H1 (cell line): ENCODE results near the gene CAT. TPM values are rescaled to one million over a fixed set of nuclear protein-coding genes. Genes with fewer than 3 reads are reported as not detected.

Experiments used
- CTCF ChIA-PET: fragments of 300-600 bp; sonication (Branson Sonifier 250); formaldehyde crosslinking; loops from one replicate; lab custom pipeline; 2021; ENCODE audit not compliant: partially characterized antibody; lab: Charles Lee
- POLR2A ChIA-PET: fragments of 300-600 bp; sonication (Branson Sonifier 250); formaldehyde crosslinking; loops from one replicate; lab custom pipeline; 2021; ENCODE audit warnings: inconsistent platforms; ENCODE audit not compliant: partially characterized antibody; lab: Charles Lee
- DNase-seq, 2 experiments: peaks; one replicate each; pipeline versions ENCODE4 v3.0.0 to v3.0.0-alpha.2; 2010 to 2022; ENCODE audit warnings: low spot score in 2 of 2, low read depth in 1 of 2, mixed read lengths in 1 of 2
- FAIRE-seq: peaks from 2 replicates; lab custom pipeline; 2011; peaks lifted over from hg19 to GRCh38; lab: Jason Lieb, UNC
- H2AFZ ChIP-seq: 2 replicates; pipeline ENCODE4 v1.8.1; 2012; ENCODE audit warnings: low read length, inconsistent platforms
- H2AK5ac ChIP-seq: 2 replicates; pipeline ENCODE4 v1.6.1; 2013; ENCODE audit warnings: low read depth, low read length
- H2BK120ac ChIP-seq: replicated peaks from 2 replicates; pipeline ENCODE3; 2013; ENCODE audit warnings: low read depth, low read length, inconsistent platforms
- H2BK12ac ChIP-seq: 2 replicates; pipeline ENCODE4 v1.6.1; 2013; ENCODE audit warnings: low read depth, low read length
- H2BK15ac ChIP-seq: 2 replicates; pipeline ENCODE4 v1.6.1; 2013; ENCODE audit warnings: low read length
- H2BK20ac ChIP-seq: 2 replicates; pipeline ENCODE4 v1.6.1; 2013; ENCODE audit warnings: low read length
- H2BK5ac ChIP-seq: 2 replicates; pipeline ENCODE4 v1.6.1; 2013; ENCODE audit warnings: low read depth, low read length
- H3K14ac ChIP-seq: 2 replicates; pipeline ENCODE4 v1.6.1; 2013; ENCODE audit warnings: inconsistent platforms; ENCODE audit not compliant: insufficient read length
- H3K18ac ChIP-seq: 2 replicates; pipeline ENCODE4 v1.6.1; 2013; ENCODE audit warnings: low read length; ENCODE audit errors: extremely low read depth
- H3K23ac ChIP-seq: 2 replicates; pipeline ENCODE4 v1.6.1; 2013; ENCODE audit warnings: inconsistent platforms; ENCODE audit not compliant: insufficient read length
- H3K23me2 ChIP-seq: 2 replicates; pipeline ENCODE4 v1.6.1; 2013; ENCODE audit warnings: low read depth, low read length
- H3K27ac ChIP-seq: 2 replicates; pipeline ENCODE4 v1.6.1; 2011; ENCODE audit warnings: low read depth, low read length, inconsistent platforms
- H3K27me3 ChIP-seq, 4 experiments: replicated peaks in 1 of 4; 1 replicate in 1 of 4; 2 replicates in 3 of 4; pipeline versions ENCODE4 v1.6.1 to v1.8.1; 2011 to 2013; ENCODE audit warnings: low read length in 3 of 4, mild to moderate bottlenecking in 3 of 4, inconsistent platforms in 2 of 4, mixed read lengths in 2 of 4, moderate library complexity in 1 of 4; ENCODE audit not compliant: control insufficient read depth in 3 of 4, insufficient read depth in 3 of 4; ENCODE audit errors: extremely low read depth in 1 of 4
- H3K36me3 ChIP-seq, 4 experiments: 2 replicates each; pipeline versions ENCODE4 v1.6.1 to v1.8.1; 2011 to 2013; ENCODE audit warnings: mild to moderate bottlenecking in 4 of 4, low read length in 3 of 4, moderate library complexity in 2 of 4, control low read depth in 1 of 4, inconsistent platforms in 1 of 4; ENCODE audit not compliant: insufficient read depth in 4 of 4, control insufficient read depth in 2 of 4
- H3K4ac ChIP-seq: replicated peaks from 2 replicates; pipeline ENCODE3; 2013; ENCODE audit warnings: low read length, low read depth, mixed read lengths, inconsistent platforms; ENCODE audit not compliant: insufficient read length
- H3K4me1 ChIP-seq, 4 experiments: replicated peaks in 1 of 4; 1 replicate in 1 of 4; 2 replicates in 3 of 4; pipeline versions ENCODE4 v1.6.1 to v1.8.1; 2011 to 2013; ENCODE audit warnings: low read length in 3 of 4, inconsistent platforms in 2 of 4, mixed read lengths in 1 of 4; ENCODE audit not compliant: insufficient read depth in 4 of 4, control insufficient read depth in 3 of 4
- H3K4me2 ChIP-seq, 2 experiments: 2 replicates each; pipeline versions ENCODE4 v1.6.1 to v1.8.1; 2011 to 2013; ENCODE audit warnings: low read depth in 2 of 2, low read length in 2 of 2, control low read depth in 1 of 2, inconsistent platforms in 1 of 2, mild to moderate bottlenecking in 1 of 2; ENCODE audit not compliant: insufficient read depth in 1 of 2
- H3K4me3 ChIP-seq, 4 experiments: fragments of 200-600, 300-600 bp in 1 of 4; sonication (generic), shearing (Covaris generic), sonication (Bioruptor Twin) in 1 of 4; 2 replicates each; pipeline versions ENCODE4 v1.5.1 to v1.8.1; 2011 to 2016; ENCODE audit warnings: low read length in 4 of 4, low read depth in 3 of 4, control low read depth in 2 of 4, inconsistent platforms in 2 of 4, mild to moderate bottlenecking in 2 of 4, mixed read lengths in 1 of 4, moderate library complexity in 1 of 4; ENCODE audit not compliant: insufficient read depth in 2 of 4; ENCODE audit errors: extremely low read depth in 1 of 4
- H3K56ac ChIP-seq: replicated peaks from 2 replicates; pipeline ENCODE3; 2013; ENCODE audit warnings: low read depth, mild to moderate bottlenecking, mixed read lengths, low read length, inconsistent platforms; ENCODE audit not compliant: insufficient read length
- H3K79me1 ChIP-seq: 2 replicates; pipeline ENCODE4 v1.6.1; 2013; ENCODE audit warnings: low read depth, low read length, control low read depth
- H3K79me2 ChIP-seq, 2 experiments: 2 replicates each; pipeline versions ENCODE4 v1.6.1 to v1.8.1; 2012 to 2013; ENCODE audit warnings: low read length in 2 of 2, mild to moderate bottlenecking in 2 of 2, inconsistent platforms in 1 of 2; ENCODE audit not compliant: insufficient read depth in 2 of 2, control insufficient read depth in 1 of 2
- H3K9ac ChIP-seq, 4 experiments: replicated peaks in 1 of 4; 1 replicate in 1 of 4; 2 replicates in 3 of 4; pipeline versions ENCODE4 v1.6.1 to v1.8.1; 2011 to 2013; ENCODE audit warnings: low read depth in 3 of 4, low read length in 3 of 4, control low read depth in 2 of 4, mild to moderate bottlenecking in 2 of 4, moderate library complexity in 2 of 4, inconsistent platforms in 1 of 4; ENCODE audit errors: extremely low read depth in 1 of 4
- H3K9me3 ChIP-seq, 2 experiments: 2 replicates each; pipeline versions ENCODE4 v1.6.1 to v1.8.1; 2012 to 2013; ENCODE audit warnings: mild to moderate bottlenecking in 2 of 2, moderate library complexity in 2 of 2, control low read depth in 1 of 2, inconsistent platforms in 1 of 2, low read depth in 1 of 2, low read length in 1 of 2, mixed read lengths in 1 of 2; ENCODE audit not compliant: insufficient read depth in 2 of 2
- H4K20me1 ChIP-seq, 2 experiments: replicated peaks in 1 of 2; 2 replicates each; pipeline versions ENCODE3 to v1.8.1; 2011 to 2013; ENCODE audit warnings: inconsistent platforms in 2 of 2, low read length in 2 of 2, mild to moderate bottlenecking in 1 of 2; ENCODE audit not compliant: insufficient read depth in 2 of 2, control insufficient read depth in 1 of 2
- H4K5ac ChIP-seq: 2 replicates; pipeline ENCODE4 v1.6.1; 2013; ENCODE audit warnings: low read length, low read depth, mixed read lengths, inconsistent platforms; ENCODE audit not compliant: insufficient read length
- H4K8ac ChIP-seq: 2 replicates; pipeline ENCODE4 v1.8.0; 2013; ENCODE audit warnings: mild to moderate bottlenecking, moderate library complexity, low read length, inconsistent platforms; ENCODE audit not compliant: insufficient read depth; ENCODE audit errors: extremely low read depth
- H4K91ac ChIP-seq: replicated peaks from 2 replicates; pipeline ENCODE3; 2013; ENCODE audit warnings: low read length, mixed read lengths, inconsistent platforms; ENCODE audit not compliant: insufficient read length
- CHD2 ChIP-seq: IDR thresholded peaks from 2 replicates; pipeline ENCODE4 v1.6.1; 2012; ENCODE audit warnings: low read length, improper control_type of control experiment
- EGR1 ChIP-seq: IDR thresholded peaks from 2 replicates; pipeline ENCODE4 v1.6.1; 2011; ENCODE audit warnings: low read depth, low read length, borderline replicate concordance
- FOSL1 ChIP-seq: IDR thresholded peaks from 2 replicates; pipeline ENCODE4 v1.6.1; 2011; ENCODE audit warnings: mild to moderate bottlenecking, low read depth, low read length, moderate library complexity; ENCODE audit not compliant: insufficient read depth
- GTF2F1 ChIP-seq: IDR thresholded peaks from 2 replicates; pipeline ENCODE4 v1.6.1; 2012; ENCODE audit warnings: low read depth, low read length, improper control_type of control experiment, borderline replicate concordance
- JUND ChIP-seq: IDR thresholded peaks from 2 replicates; pipeline ENCODE4 v1.6.1; 2011; ENCODE audit warnings: mild to moderate bottlenecking, improper control_type of control experiment, low read length
- NANOG ChIP-seq: IDR thresholded peaks from 2 replicates; pipeline ENCODE4 v1.6.1; 2011; ENCODE audit warnings: low read length, low read depth, mild to moderate bottlenecking, inconsistent platforms; ENCODE audit not compliant: insufficient read depth, poor library complexity, severe bottlenecking
- PHF8 ChIP-seq: fragments of 200-600 bp; sonication (generic); conservative IDR thresholded peaks from 2 replicates; pipeline ENCODE4 v1.7.1; 2012; ENCODE audit warnings: low read depth, mild to moderate bottlenecking, inconsistent platforms, low read length, moderate library complexity
- RBBP5 ChIP-seq: IDR thresholded peaks from 2 replicates; pipeline ENCODE4 v1.7.1; 2012; ENCODE audit warnings: low read depth, mild to moderate bottlenecking, inconsistent platforms, low read length, moderate library complexity, borderline replicate concordance
- RFX5 ChIP-seq: IDR thresholded peaks from 2 replicates; pipeline ENCODE4 v1.6.1; 2011; ENCODE audit warnings: low read depth, low read length, improper control_type of control experiment, borderline replicate concordance
- SIN3A ChIP-seq, 2 experiments: IDR thresholded peaks in 1 of 2; conservative IDR thresholded peaks in 1 of 2; 2 replicates each; pipeline ENCODE4 v1.6.1; 2011 to 2012; ENCODE audit warnings: low read length in 2 of 2, improper control_type of control experiment in 1 of 2, low read depth in 1 of 2, mild to moderate bottlenecking in 1 of 2
- SIRT6 ChIP-seq: IDR thresholded peaks from one replicate; pipeline ENCODE4 v1.7.1; 2012; ENCODE audit warnings: low read length, inconsistent platforms
- SIX5 ChIP-seq: IDR thresholded peaks from 2 replicates; pipeline ENCODE4 v1.6.1; 2011; ENCODE audit warnings: mild to moderate bottlenecking, low read depth, low read length
- TEAD4 ChIP-seq: IDR thresholded peaks from 2 replicates; pipeline ENCODE4 v1.6.1; 2012; ENCODE audit warnings: low read depth, low read length, inconsistent platforms, mixed read lengths
- WGBS, 2 experiments: shearing (Covaris generic) in 1 of 2; methylation state at CpG; one replicate each; pipeline versions ENCODE4 v1.1.6 to v1.1.7; 2013 to 2015; ENCODE audit warnings: low lambda C conversion rate in 2 of 2, mixed read lengths in 2 of 2, inconsistent platforms in 1 of 2, low coverage in 1 of 2, missing lambda C conversion rate in 1 of 2; ENCODE audit not compliant: insufficient replicate concordance in 2 of 2, insufficient coverage in 1 of 2, insufficient read length in 1 of 2; ENCODE audit errors: extremely low coverage in 1 of 2, missing lambda C conversion rate in 1 of 2; 5-methylcytosine and 5-hydroxymethylcytosine counted together
- polyA plus RNA-seq, 7 experiments: library from polyadenylated mRNA; depleted of rRNA in 3 of 7; stranded (reverse) in 5 of 7; unstranded in 2 of 7; fragments of >200 nt in 5 of 7; fragments of 200-250 nt in 2 of 7; gene quantifications; 1 replicate in 5 of 7; 2 replicates in 1 of 7; 4 replicates in 1 of 7; pipeline versions ENCODE4 v1.2.1 to v1.2.3, GENCODE V29; 2011 to 2013; ENCODE audit warnings: missing spikeins in 2 of 7, mixed read lengths in 2 of 7
- total RNA-seq: library from RNA; stranded (reverse); fragmentation: NEBNext Ultra II Directional; extraction: Animal tissue kit (Norgen Biotek cat#: 25700); gene quantifications from 2 replicates; pipeline ENCODE4 v1.2.1, GENCODE V29; 2021

Gene CAT
- total and polyA plus RNA-seq, 2 of the 8 experiments (the other 6 are each of a cell fraction or from before 2014, with no cell fraction given): 9.6 to 15.0 TPM

DNA sequence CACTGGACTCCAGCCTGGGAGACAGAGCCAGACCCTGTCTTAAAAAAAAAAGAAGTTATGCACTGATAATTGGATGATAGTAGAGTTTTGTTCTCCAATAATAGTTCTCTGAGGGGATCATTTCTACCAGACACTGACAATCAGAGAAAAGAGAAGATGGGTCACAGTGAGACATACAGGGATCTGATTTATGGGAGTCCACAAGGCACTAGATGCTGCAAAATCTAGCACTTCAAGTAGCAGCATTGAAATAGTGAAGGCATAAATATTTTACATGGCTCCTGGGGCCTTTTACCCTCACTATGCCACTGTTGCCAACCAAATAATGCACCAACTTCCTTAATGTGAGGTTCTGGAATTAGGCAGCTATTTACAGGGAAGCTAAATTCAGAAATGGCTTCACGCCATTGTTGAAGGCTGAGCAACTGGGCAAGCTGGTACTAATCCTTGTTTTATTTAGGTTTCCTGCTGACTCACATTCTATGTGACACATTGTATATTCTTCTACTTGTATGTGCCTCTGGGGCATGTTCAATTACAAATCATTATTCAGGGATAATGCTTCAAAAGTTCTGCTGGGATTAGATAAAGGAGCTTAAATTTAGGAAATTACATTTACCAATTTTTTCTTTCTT lies 42.7 kb upstream of the CAT start:
- 94% methylated on average over 1 of the region's 1 CpG; no CpG with 5 or more reads in 1 of the 2 experiments for WGBS, 2 experiments
- H4K91ac ChIP-seq: no peak overlapping the region
- ChIA-PET POLR2A (no interaction called here), CTCF (interaction anchor here (1.9 to 3.4 kb wide), 2 partner anchors 21 to 73 kb away, joined by 7 to 11 read pairs; no protein-coding TSS in a partner anchor)
- H3K79me1 ChIP-seq: no peaks in the 10 kb centered on the region
- no peak overlapping the region for H4K8ac ChIP-seq
- no peak overlapping the region for H3K56ac ChIP-seq
- no peaks in the 10 kb centered on the region for H4K20me1 ChIP-seq
- H3K4me3 ChIP-seq: no peak overlapping the region
- DNase-seq (no peak), FAIRE-seq (no peak)
- no peak overlapping the region for H3K14ac ChIP-seq
- H3K27me3 ChIP-seq: no peaks in the 10 kb centered on the region
- no peaks in the 10 kb centered on the region for H3K23me2 ChIP-seq
- H4K5ac ChIP-seq: no peak overlapping the region
- H3K4me1 ChIP-seq: peaks cover 0 to 2% (median 0%) of the 10 kb centered on the region in 4 experiments; a peak in 1 of 7 replicates
- no peak overlapping the region for H3K9ac ChIP-seq
- H2BK15ac ChIP-seq: no peak overlapping the region
- H2BK120ac ChIP-seq: no peak overlapping the region
- no peaks in the 10 kb centered on the region for H3K36me3 ChIP-seq
- H3K23ac ChIP-seq: no peak overlapping the region
- no peak overlapping the region for H3K4ac ChIP-seq
- H2BK20ac ChIP-seq: no peak overlapping the region
- H3K18ac ChIP-seq: no peak overlapping the region
- H2BK12ac ChIP-seq: no peak overlapping the region
- no peak overlapping the region for H3K27ac ChIP-seq
- H3K9me3 ChIP-seq: peaks cover 0 to 5% of the 10 kb centered on the region in 2 experiments; a peak in 2 of 4 replicates
- H3K4me2 ChIP-seq: no peak overlapping the region
- H2AK5ac ChIP-seq: no peak overlapping the region
- H2AFZ ChIP-seq: no peak overlapping the region
- no peaks in the 10 kb centered on the region for H3K79me2 ChIP-seq
- H2BK5ac ChIP-seq: no peak overlapping the region
- TF ChIP-seq RBBP5 (no peak), JUND (no peak), SIN3A (conservative IDR thresholded peaks at IDR 0.05 in 1 of 2, IDR thresholded peaks at IDR 0.05 in 1 of 2; ENCODE audit: low read depth in 1 of 2, low read length in 2 of 2) (no peak), CHD2 (no peak), TEAD4 (no peak), SIX5 (no peak), FOSL1 (no peak), GTF2F1 (no peak), NANOG (no peak), EGR1 (no peak), RFX5 (no peak), SIRT6 (no peak), PHF8 (no peak)
